GM19324 (cell line): ENCODE results near the gene RACK1.
"Not testable (repeated sequence)": the region's sequence is repeated elsewhere in the genome, so short reads cannot be mapped to it uniquely, and the experiment has no call there.

Source experiments
- ATAC-seq: cut with Tn5 transposase; IDR thresholded peaks from one replicate; pipeline ENCODE4 v1.9.1; 2021; ENCODE audit warnings: mild to moderate bottlenecking, moderate library complexity; ENCODE audit not compliant: unreplicated experiment, low FRiP score

Gene RACK1

GRCh38 chr5:181217111-181217802 lies 26.4 kb downstream of the RACK1 start:
- ATAC-seq = peak; percentile 16

GRCh38 chr5:181215997-181216989 lies 27.4 kb downstream of the RACK1 start:
- ATAC-seq = no peak

GRCh38 chr5:181214249-181214648 lies 29.5 kb downstream of the RACK1 start:
- not testable (repeated sequence) for ATAC-seq

GRCh38 chr5:181212934-181213333 lies 30.8 kb downstream of the RACK1 start:
- no peak for ATAC-seq

GRCh38 chr5:181212080-181212479 lies 31.6 kb downstream of the RACK1 start:
- ATAC-seq = no peak

GRCh38 chr5:181211208-181211607 lies 32.5 kb downstream of the RACK1 start:
- no peak for ATAC-seq

GRCh38 chr5:181210698-181211097 lies 33.0 kb downstream of the RACK1 start:
- ATAC-seq = not testable (repeated sequence)

GRCh38 chr5:181210148-181210547 lies 33.6 kb downstream of the RACK1 start:
- not testable (repeated sequence) for ATAC-seq

- not testable (repeated sequence) for ATAC-seq
Measured at GRCh38 chr5:181209006-181209405, 34.7 kb downstream of the RACK1 start.

GRCh38 chr5:181207960-181208253 lies 35.8 kb downstream of the RACK1 start:
- ATAC-seq = no peak

GRCh38 chr5:181207214-181207959 lies 36.3 kb downstream of the RACK1 start:
- no peak for ATAC-seq

GRCh38 chr5:181205761-181206649 lies 37.7 kb downstream of the RACK1 start:
- no peak for ATAC-seq

GRCh38 chr5:181204826-181205760 lies 38.6 kb downstream of the RACK1 start, which contains the start of gene TRIM7:
Gene TRIM7, minus strand, starts transcription at chr5:181205196. Its CDS starts 86 bp downstream, at chr5:181205110.
- ATAC-seq = no peak

GRCh38 chr5:181204113-181204825 lies 39.4 kb downstream of the RACK1 start:
- ATAC-seq = no peak

- ATAC-seq = no peak
Measured at GRCh38 chr5:181203777-181204112, 40.0 kb downstream of the RACK1 start.

GRCh38 chr5:181203093-181203711 lies 40.5 kb downstream of the RACK1 start:
- ATAC-seq = no peak

GRCh38 chr5:181200816-181201215 lies 42.9 kb downstream of the RACK1 start:
- no peak for ATAC-seq
